ENCODE measurements around the gene TAL1. TPM values are rescaled to one million over a fixed set of nuclear protein-coding genes. Genes with fewer than 3 reads are reported as not detected.

Gene TAL1
- total and polyA plus RNA-seq, 2 of the 8 experiments (the other 6 are each of a cell fraction or from before 2014, with no cell fraction given): 0.09 to 0.15 TPM

GRCh38 chr1:47187926-47188250, 44.1 kb downstream of the TAL1 start:
- Histone ChIP-seq H2BK120ac (replicated peaks; ENCODE audit: low read depth, low read length) (no peak overlapping the region), H2AFZ (ENCODE audit: low read length) (no peak overlapping the region), H3K4ac (replicated peaks; ENCODE audit: insufficient read length, low read depth, low read length) (no peak overlapping the region), H3K79me1 (ENCODE audit: low read depth, low read length) (no peaks in the 10 kb centered on the region), H2BK20ac (ENCODE audit: low read length) (no peak overlapping the region), H3K9me3 (ENCODE audit: insufficient read depth in 2 of 2, low read depth in 1 of 2, low read length in 1 of 2) (no peaks in the 10 kb centered on the region), H3K9ac (replicated peaks in 1 of 4; ENCODE audit: extremely low read depth in 1 of 4, low read depth in 3 of 4, low read length in 3 of 4) (no peak overlapping the region), H2BK12ac (ENCODE audit: low read depth, low read length) (no peak overlapping the region), H3K27me3 (replicated peaks in 1 of 4; ENCODE audit: control insufficient read depth in 3 of 4, extremely low read depth in 1 of 4, insufficient read depth in 3 of 4, low read length in 3 of 4) (no peaks in the 10 kb centered on the region; a peak in 3 of 7 replicates), H3K27ac (ENCODE audit: low read depth, low read length) (no peak overlapping the region), H3K4me3 (ENCODE audit: extremely low read depth in 1 of 4, insufficient read depth in 2 of 4, low read depth in 3 of 4, low read length in 4 of 4) (no peak overlapping the region), H3K36me3 (ENCODE audit: control insufficient read depth in 2 of 4, insufficient read depth in 4 of 4, low read length in 3 of 4) (no peaks in the 10 kb centered on the region), H2AK5ac (ENCODE audit: low read depth, low read length) (no peak overlapping the region), H4K91ac (replicated peaks; ENCODE audit: insufficient read length, low read length) (no peak overlapping the region), H3K14ac (ENCODE audit: insufficient read length) (no peak overlapping the region), H3K4me1 (replicated peaks in 1 of 4; ENCODE audit: control insufficient read depth in 3 of 4, insufficient read depth in 4 of 4, low read length in 3 of 4) (peaks cover 5 to 17% (median 10%) of the 10 kb centered on the region in 4 experiments), H4K20me1 (replicated peaks in 1 of 2; ENCODE audit: control insufficient read depth in 1 of 2, insufficient read depth in 2 of 2, low read length in 2 of 2) (no peaks in the 10 kb centered on the region), H3K56ac (replicated peaks; ENCODE audit: insufficient read length, low read depth, low read length) (no peak overlapping the region), H3K23me2 (ENCODE audit: low read depth, low read length) (peaks cover 5% of the 10 kb centered on the region; the same call in 1 of the 2 replicates), H3K23ac (ENCODE audit: insufficient read length) (no peak overlapping the region), H3K79me2 (ENCODE audit: control insufficient read depth in 1 of 2, insufficient read depth in 2 of 2, low read length in 2 of 2) (no peaks in the 10 kb centered on the region), H4K5ac (ENCODE audit: insufficient read length, low read depth, low read length) (no peak overlapping the region), H2BK5ac (ENCODE audit: low read depth, low read length) (no peak overlapping the region), H2BK15ac (ENCODE audit: low read length) (no peak overlapping the region), H4K8ac (ENCODE audit: extremely low read depth, insufficient read depth, low read length) (no peak overlapping the region), H3K18ac (ENCODE audit: extremely low read depth, low read length) (no peak overlapping the region), H3K4me2 (ENCODE audit: insufficient read depth in 1 of 2, low read depth in 2 of 2, low read length in 2 of 2) (no peak overlapping the region)
- no peak for DNase-seq (ENCODE audit: low read depth in 1 of 2, low spot score in 2 of 2)
- no peak for FAIRE-seq
- ChIA-PET CTCF (ENCODE audit: partially characterized antibody) (interaction anchor here (0.6 to 14.4 kb wide), 4 partner anchors 8 to 522 kb away, joined by 3 to 207 read pairs (median 80); no protein-coding TSS in a partner anchor), POLR2A (ENCODE audit: partially characterized antibody) (no interaction called here)
- 82% methylated on average over 2 of the region's 2 CpGs; no CpG with 5 or more reads in 1 of the 2 experiments for WGBS, 2 experiments (ENCODE audit: extremely low coverage in 1 of 2, insufficient coverage in 1 of 2, insufficient read length in 1 of 2, insufficient replicate concordance in 2 of 2, low coverage in 1 of 2, low lambda C conversion rate in 2 of 2, missing lambda C conversion rate in 1 of 2)
- TF ChIP-seq GTF2F1 (IDR thresholded peaks at IDR 0.05; ENCODE audit: borderline replicate concordance, low read depth, low read length): no peak
- TF ChIP-seq RBBP5 (IDR thresholded peaks at IDR 0.05; ENCODE audit: borderline replicate concordance, low read depth, low read length): no peak
- TF ChIP-seq CTBP2 (IDR thresholded peaks at IDR 0.05; ENCODE audit: borderline replicate concordance, insufficient read depth, insufficient read length, low read length): no peak
- no peak for TF ChIP-seq KDM1A (IDR thresholded peaks at IDR 0.05; ENCODE audit: borderline replicate concordance, low read length)
- no peak for TF ChIP-seq ATF2 (IDR thresholded peaks at IDR 0.05; ENCODE audit: low read length)
- no peak for TF ChIP-seq SP4 (IDR thresholded peaks at IDR 0.05; ENCODE audit: low read length)
- no peak for TF ChIP-seq CHD2 (IDR thresholded peaks at IDR 0.05; ENCODE audit: low read length)
- no peak for TF ChIP-seq POU5F1 (IDR thresholded peaks at IDR 0.05; ENCODE audit: low read depth, low read length)
- TF ChIP-seq SP1 (IDR thresholded peaks at IDR 0.05; ENCODE audit: low read depth, low read length): no peak
- no peak for TF ChIP-seq SIX5 (IDR thresholded peaks at IDR 0.05; ENCODE audit: low read depth, low read length)
- no peak for TF ChIP-seq NANOG (IDR thresholded peaks at IDR 0.05; ENCODE audit: insufficient read depth, low read depth, low read length, poor library complexity, severe bottlenecking)
- TF ChIP-seq CREB1 (IDR thresholded peaks at IDR 0.05): no peak
- no peak for TF ChIP-seq TEAD4 (IDR thresholded peaks at IDR 0.05; ENCODE audit: low read depth, low read length)
- TF ChIP-seq EZH2 (IDR thresholded peaks at IDR 0.05; ENCODE audit: low read depth, low read length, severe bottlenecking): no peak

All from H1 (cell line).